A549 treated with dexamethasone at 1 μM for 4 hours (cell line): ENCODE results near the gene TNIP3. TPM values are rescaled to one million over a fixed set of nuclear protein-coding genes. Genes with fewer than 3 reads are reported as not detected.

Source experiments
- total RNA-seq: library from RNA; stranded (reverse); fragments of 200-300 nt; extraction: Qiagen RNA extraction; gene quantifications from 5 replicates; pipeline ENCODE4 v1.2.3, GENCODE V29; 2022

The TNIP3 gene, protein sequence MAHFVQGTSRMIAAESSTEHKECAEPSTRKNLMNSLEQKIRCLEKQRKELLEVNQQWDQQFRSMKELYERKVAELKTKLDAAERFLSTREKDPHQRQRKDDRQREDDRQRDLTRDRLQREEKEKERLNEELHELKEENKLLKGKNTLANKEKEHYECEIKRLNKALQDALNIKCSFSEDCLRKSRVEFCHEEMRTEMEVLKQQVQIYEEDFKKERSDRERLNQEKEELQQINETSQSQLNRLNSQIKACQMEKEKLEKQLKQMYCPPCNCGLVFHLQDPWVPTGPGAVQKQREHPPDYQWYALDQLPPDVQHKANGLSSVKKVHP
- total RNA-seq: 0.07 to 0.43 TPM (median 0.24 TPM) in 5 replicates

DNA sequence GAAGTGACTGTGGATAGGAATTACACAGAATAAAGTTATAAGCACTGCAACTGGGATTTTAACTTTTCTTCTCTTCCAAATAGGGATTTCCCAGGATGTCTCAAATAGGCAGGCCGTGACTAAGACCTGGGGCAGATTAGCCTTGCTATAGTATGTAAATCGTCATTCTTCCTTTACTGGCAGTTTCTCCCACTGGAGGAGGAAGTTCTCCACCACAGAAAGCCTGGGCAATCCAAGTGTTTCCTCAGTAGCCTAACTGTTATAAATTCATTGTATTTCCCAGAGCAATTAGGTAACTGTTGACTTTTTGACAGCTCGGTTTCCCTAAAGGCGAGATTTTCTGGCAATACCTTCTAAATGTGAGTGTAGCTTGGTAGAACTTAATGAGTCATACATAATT lies at the start of gene TNIP3:
Gene TNIP3 (minus strand): TSS at position 31 of the 400 bp plus-strand sequence. CDS start 196 bp downstream, outside the sequence.

Other genes with a start within 250 kb of the TNIP3 start
- 2.9 to 5.1 TPM (median 4.4 TPM) in 5 replicates for gene PRDM5, start 241.6 kb downstream of the TNIP3 start, total RNA-seq
- not detected in 5 replicates for gene NDNF, start 91.8 kb downstream of the TNIP3 start, total RNA-seq
- 0.06 to 0.13 TPM (median 0.10 TPM) in 4 of 5 replicates, not detected in the other for gene QRFPR, start 216.7 kb upstream of the TNIP3 start, total RNA-seq